GM18520 (cell line): ENCODE results near the gene SYT9.
A peak's percentile ranks its signal among the peaks of the same experiment; 100 is the strongest.

Experiments used
- ATAC-seq: cut with Tn5 transposase; IDR thresholded peaks from one replicate; pipeline ENCODE4 v1.9.1; 2021; ENCODE audit not compliant: unreplicated experiment

SYT9 gene

GRCh38 chr11:7462706-7463105 lies 211.0 kb downstream of the SYT9 start:
- ATAC-seq, result no peak

DNA sequence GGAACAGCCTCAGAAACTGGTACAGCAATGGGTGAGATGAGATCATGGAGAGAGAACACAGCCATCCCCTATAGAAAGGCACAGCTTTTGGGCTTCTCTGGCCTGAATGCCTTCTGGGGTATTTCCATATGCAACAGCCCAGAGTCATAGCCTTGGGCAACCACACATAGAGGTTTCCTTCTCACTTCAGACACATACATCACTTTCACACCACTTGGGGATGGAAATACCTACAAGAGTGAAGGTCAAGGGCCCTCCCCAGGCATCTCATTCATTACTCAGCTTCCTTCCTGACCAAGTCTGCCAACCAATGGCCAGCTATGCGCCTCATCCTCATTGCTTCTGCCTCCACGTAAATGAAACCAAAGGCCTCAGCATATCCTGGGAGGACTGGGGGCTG lies 215.9 kb downstream of the SYT9 start:
- peak; percentile 97 for ATAC-seq

- ATAC-seq, result no peak
Measured at GRCh38 chr11:7469351-7469865, 217.7 kb downstream of the SYT9 start.

GRCh38 chr11:7471071-7471470 lies 219.4 kb downstream of the SYT9 start:
- ATAC-seq, result no peak

DNA sequence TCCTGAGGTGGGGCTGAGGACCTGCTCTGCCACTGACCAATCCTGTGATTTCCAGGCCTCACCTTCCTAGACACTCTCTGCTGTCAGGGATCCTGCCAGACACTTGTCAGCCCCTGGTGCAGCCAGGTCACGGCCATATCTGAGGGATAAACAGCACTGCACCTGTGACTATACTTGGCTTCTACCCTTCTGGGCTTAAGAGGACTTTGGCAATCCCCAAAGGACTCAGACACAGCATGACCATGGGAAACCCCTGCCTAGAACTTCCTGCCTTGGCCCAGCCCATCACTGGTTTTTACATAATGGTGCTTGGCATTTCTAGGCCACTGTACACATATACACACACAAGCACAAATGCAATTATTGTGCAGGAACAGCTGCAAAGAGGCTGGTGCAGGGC lies 222.0 kb downstream of the SYT9 start:
- peak; percentile 92 for ATAC-seq

- ATAC-seq, result no peak
Measured at GRCh38 chr11:7480113-7480512, 228.4 kb downstream of the SYT9 start.

- ATAC-seq, result no peak
Measured at GRCh38 chr11:7484131-7484530, 232.4 kb downstream of the SYT9 start.

DNA sequence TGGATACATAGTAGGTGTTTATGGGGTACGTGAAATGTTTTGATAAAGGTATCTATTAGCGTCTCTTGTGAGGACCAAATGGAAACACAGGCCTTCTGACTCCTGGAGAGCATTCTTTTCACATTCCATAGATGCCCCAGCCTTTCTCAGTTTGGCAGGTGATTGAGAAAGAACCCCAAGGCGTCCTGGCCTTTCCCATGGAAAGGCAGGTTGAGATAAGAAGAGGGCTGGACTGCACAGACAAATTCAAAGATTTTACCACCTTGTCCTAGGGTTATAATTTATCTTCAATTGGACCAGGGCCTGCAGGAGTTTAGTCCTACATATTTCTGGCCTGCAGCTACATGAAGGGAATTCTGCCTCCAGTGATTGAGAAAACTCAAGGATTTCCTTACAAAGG lies 232.9 kb downstream of the SYT9 start:
- ATAC-seq, result no peak

DNA sequence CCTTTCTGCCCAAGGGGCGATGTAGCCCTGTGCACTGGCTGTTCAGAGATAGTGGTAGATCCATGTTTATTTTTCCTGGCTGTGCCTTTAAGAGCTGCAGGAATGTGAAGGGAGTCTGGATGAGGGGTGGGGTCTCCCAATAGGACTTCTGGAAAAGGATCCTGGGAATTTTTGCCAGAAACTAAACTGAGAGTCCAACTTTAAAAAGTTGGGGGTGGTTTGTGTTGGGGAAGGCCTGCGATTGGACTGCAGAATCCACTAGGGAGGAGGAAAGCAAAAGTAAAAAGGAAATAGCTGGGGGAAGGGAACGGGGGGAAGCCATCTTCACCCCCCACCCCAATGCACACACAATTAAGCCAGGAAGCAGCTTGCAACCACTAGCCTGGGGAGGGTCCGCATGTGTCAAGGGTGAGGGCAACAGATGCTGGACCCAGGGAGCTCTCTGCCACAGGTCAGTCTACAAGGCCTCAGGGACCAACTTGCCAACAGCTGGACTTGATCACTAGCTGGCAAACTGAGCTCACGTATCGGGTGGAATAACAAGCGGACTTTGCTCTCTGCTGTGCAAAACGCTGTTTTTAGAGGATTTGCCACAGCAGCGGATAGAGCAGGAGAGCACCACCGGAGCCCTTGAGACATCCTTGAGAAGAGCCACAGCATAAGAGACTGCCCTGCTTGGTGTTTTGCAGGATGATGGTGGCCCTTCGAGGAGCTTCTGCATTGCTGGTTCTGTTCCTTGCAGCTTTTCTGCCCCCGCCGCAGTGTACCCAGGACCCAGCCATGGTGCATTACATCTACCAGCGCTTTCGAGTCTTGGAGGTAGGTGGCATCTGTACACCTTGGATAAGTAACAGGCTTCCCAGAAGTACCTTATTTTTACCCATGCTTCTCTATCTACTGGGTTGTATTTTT lies 233.7 kb downstream of the SYT9 start, which contains the start of gene OLFML1:
TSS of gene OLFML1 (plus strand) at position 321 of the 912 bp plus-strand sequence. CDS start at position 691, 370 bp downstream.
- no peak for ATAC-seq

GRCh38 chr11:7486098-7486780 lies 234.5 kb downstream of the SYT9 start:
- no peak for ATAC-seq

DNA sequence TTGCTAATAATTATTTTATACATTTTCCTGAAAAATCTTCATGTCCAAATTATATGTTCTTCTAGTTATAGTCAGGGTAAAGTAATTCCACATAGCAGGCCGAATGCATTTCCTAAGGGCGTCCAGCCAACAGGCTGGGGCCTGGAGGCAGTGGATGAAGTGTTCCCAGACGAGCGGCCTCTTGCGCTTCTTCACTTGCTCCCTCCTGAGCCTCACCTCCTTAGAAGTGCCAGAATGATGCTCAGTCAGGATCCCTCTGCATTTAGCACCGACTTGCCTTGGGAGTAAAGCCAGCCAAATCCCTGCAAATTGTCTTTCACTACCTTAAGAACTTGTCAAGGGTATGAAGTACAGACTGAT lies 235.1 kb downstream of the SYT9 start:
- ATAC-seq, result no peak

DNA sequence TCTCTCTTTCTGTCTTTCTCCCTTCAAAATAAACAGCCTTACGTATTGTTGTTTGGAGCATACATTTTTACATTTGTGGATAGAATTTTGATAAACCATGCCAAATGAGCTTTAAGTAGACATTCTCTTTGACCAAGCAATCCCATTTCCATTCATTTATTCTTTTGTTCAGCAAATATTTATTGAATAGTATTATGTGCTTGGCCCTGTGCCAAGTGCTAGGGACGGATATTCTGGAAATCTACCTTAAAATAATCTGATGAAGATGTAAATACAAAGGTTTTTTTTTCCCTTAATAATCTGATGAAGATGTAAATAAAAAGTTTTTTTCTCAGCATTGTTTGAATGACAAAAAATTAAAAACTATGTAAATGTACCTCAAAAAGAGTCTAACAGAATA lies 235.7 kb downstream of the SYT9 start:
- no peak for ATAC-seq

GRCh38 chr11:7488681-7489080 lies 237.0 kb downstream of the SYT9 start:
- ATAC-seq, result no peak

GRCh38 chr11:7489376-7489775 lies 237.7 kb downstream of the SYT9 start:
- no peak for ATAC-seq

- ATAC-seq, result no peak
Measured at GRCh38 chr11:7490054-7490453, 238.3 kb downstream of the SYT9 start.

DNA sequence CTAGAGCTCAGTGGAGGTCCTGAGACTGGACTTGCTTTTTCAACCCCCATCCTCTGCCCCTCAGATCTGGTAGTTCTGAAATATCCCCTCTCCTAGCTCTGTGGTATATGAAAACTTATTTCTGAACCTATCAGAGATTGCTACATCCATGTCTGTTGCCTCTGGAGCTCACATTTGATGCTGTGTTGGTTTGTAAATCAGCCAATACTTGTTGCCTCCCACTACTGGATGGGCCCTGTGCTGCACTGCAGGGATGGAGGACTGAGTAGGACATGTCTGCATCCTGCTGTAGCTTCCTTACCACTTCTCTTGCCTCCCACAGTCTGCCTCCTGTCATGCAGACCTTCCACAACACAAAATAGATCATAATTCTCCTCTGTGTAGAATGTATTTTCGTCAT lies 238.8 kb downstream of the SYT9 start:
- ATAC-seq, result no peak

DNA sequence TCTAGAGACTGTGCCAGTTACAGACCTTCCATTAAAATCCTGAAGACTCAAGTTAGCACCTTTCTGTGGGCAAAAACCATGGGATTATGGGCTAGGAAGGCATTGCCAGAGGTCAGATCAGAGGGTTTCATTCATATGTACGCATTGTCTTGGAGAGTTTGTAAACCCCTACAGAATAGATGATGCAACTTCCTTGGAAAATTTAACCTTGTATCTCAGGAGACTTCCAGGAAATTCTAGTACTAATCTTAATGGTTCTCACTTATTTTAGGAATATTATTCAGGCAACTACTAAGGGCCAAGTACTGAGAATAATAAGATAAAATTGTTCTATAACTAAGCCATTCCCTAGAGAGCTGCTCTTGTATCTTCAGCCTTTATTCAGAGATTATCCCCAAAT lies 240.5 kb downstream of the SYT9 start:
- ATAC-seq, result no peak

- no peak for ATAC-seq
Measured at GRCh38 chr11:7493670-7494069, 242.0 kb downstream of the SYT9 start.

DNA sequence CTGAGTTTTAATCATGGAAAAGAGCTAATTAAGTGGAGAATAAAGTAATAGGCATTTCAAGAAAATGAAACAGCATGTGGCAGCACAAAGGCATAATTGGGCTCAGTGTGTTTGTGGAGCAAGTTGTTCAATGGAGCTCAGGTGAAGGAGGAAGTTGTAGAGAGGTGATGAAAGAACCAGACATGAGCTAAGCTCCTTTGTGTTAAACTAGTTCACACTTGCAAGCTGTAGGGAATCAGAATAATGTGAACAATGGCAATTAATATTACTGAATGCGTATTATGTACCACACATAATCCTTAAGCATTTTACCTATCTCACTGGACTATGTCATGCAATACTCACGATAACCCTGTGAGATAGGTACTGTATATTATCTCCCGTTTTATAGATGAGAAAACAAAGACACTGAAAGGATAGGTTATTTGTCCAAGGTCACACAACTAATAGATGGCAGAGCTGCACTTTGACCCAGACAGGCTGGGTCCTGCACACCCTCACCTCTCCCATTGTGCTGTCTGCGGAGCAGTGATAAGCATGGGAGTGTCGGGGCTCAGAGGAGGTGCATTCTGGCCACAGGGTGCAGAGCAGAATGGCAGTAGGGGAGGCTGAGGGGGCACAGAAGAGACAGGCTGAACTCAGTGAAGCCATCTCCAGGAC lies 242.5 kb downstream of the SYT9 start:
- no peak for ATAC-seq

DNA sequence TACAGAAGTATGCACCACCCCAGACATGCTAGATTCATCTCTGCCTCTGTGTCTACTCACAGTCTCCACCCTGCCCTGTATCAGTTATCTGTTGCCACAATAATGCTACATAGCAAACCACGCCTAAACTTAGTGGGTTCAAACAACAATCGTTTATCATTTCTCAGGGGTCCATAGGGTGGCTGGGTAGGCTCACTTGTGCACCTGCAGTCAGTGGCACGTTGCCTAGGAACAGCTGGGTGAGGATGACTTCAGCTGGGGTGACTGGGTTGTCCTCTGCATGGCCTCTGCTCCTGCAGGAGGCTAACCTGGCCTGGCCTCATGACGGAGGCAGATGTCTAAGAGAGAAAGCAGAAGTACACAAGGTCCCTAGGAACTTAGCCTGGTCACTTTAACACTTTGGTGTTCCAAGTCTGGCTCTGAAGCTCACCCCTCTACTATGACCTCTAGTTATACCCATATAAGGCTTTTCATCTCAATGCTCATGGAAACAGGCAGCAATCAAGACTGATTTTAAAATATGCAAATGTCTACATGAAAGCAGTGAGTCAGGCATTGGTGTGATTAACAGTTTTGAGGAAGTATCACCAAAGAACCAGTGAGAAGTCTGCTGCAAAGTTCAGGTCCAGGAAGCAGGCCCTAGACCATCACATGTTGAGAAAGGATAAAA lies 244.3 kb downstream of the SYT9 start:
- ATAC-seq, result peak; percentile 97

DNA sequence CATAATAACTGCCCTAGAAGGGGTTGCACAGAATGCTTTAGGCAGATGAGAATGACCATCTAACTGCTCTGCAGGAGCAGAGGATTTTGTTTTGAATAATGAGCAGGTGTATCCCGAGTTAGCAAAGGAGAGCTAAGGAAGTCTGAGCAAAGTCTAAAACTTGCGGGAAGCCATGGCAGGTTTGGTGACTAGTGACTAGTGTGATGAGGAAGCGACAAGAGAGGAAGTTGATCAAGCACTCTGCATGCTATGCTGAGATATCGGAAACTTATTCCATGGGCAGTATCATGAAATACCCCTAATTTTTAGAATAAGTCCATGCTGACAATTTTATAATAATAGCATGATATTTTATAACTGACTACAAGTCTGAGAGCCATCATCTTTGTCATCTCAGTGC lies 246.5 kb downstream of the SYT9 start:
- no peak for ATAC-seq
